AG09319 (cell line): Measurements from ENCODE around the gene PRAC2.

Experiments
- DNase-seq: peaks from one replicate; pipeline ENCODE4 v3.0.0-alpha.2; 2010; ENCODE audit warnings: low read depth; ENCODE audit errors: extremely low read depth
- CTCF ChIP-seq: IDR thresholded peaks from 2 replicates; pipeline ENCODE4 v1.5.1; 2011; ENCODE audit warnings: low read depth, mild to moderate bottlenecking, inconsistent platforms, low read length, moderate library complexity

PRAC2 gene

GRCh38 chr17:48727415-48728175 lies 4.6 kb downstream of the PRAC2 start:
- DNase-seq: no peak
- TF ChIP-seq CTCF: no peak

- no peak for TF ChIP-seq CTCF
- DNase-seq: no peak
Measured at GRCh38 chr17:48728232-48729231, 5.5 kb downstream of the PRAC2 start, which contains the start of gene HOXB13. Gene HOXB13, minus strand, starts transcription at chr17:48728750. Its CDS starts 157 bp downstream, at chr17:48728593.

GRCh38 chr17:48729335-48730239 lies 6.6 kb downstream of the PRAC2 start:
- no peak for TF ChIP-seq CTCF
- no peak for DNase-seq

GRCh38 chr17:48730240-48730550 lies 7.2 kb downstream of the PRAC2 start:
- DNase-seq: no peak
- TF ChIP-seq CTCF: no peak

- DNase-seq: no peak
- TF ChIP-seq CTCF: no peak
Measured at GRCh38 chr17:48731355-48731754, 8.4 kb downstream of the PRAC2 start.

- no peak for TF ChIP-seq CTCF
- no peak for DNase-seq
Measured at GRCh38 chr17:48732688-48733629, 10.0 kb downstream of the PRAC2 start.
